Stimulated activated CD8-positive, alpha-beta memory T cell treated with anti-CD3 and anti-CD28 coated beads, Interleukin-15, amount 100 ng/mL, for 48 hours (primary cell): ENCODE data around the gene PCDHA1.
A peak's percentile ranks its signal among the peaks of the same experiment; 100 is the strongest.

Experiments used
- DNase-seq, 2 donors: peaks; one replicate each; pipeline ENCODE4 v3.0.0-alpha.2; 2020; ENCODE audit warnings: low read depth in 2 of 2

PCDHA1 gene

GRCh38 chr5:140923601-140924000, 137.7 kb downstream of the PCDHA1 start:
- no peak for DNase-seq

- no peak for DNase-seq
Measured at GRCh38 chr5:140925806-140926442, 140.0 kb downstream of the PCDHA1 start, which contains the start of gene PCDHAC1. Gene PCDHAC1, plus strand, starts transcription at chr5:140926299. Its CDS starts 594 bp downstream, at chr5:140926893.

- peak in 1 of 2 donors; percentile 13 for DNase-seq
Measured at GRCh38 chr5:140926443-140927227, 140.7 kb downstream of the PCDHA1 start.

GRCh38 chr5:140927228-140927573, 141.3 kb downstream of the PCDHA1 start:
- DNase-seq, result no peak

- DNase-seq, result no peak
Measured at GRCh38 chr5:140934964-140935606, 149.1 kb downstream of the PCDHA1 start.

- DNase-seq, result no peak
Measured at GRCh38 chr5:140946578-140946977, 160.6 kb downstream of the PCDHA1 start.

- DNase-seq, result no peak
Measured at GRCh38 chr5:140951636-140952035, 165.7 kb downstream of the PCDHA1 start.

- DNase-seq, result no peak
Measured at GRCh38 chr5:140953234-140953633, 167.3 kb downstream of the PCDHA1 start.

- no peak for DNase-seq
Measured at GRCh38 chr5:140962190-140962589, 176.2 kb downstream of the PCDHA1 start.

- DNase-seq, result no peak
Measured at GRCh38 chr5:140964356-140964755, 178.4 kb downstream of the PCDHA1 start.

GRCh38 chr5:140965905-140966292, 180.0 kb downstream of the PCDHA1 start:
- no peak for DNase-seq

GRCh38 chr5:140966293-140967225, 180.6 kb downstream of the PCDHA1 start, which contains the start of gene PCDHAC2:
Gene PCDHAC2, plus strand, starts transcription at chr5:140966476. Its CDS starts 291 bp downstream, at chr5:140966767.
- DNase-seq, result no peak

GRCh38 chr5:140967226-140967893, 181.4 kb downstream of the PCDHA1 start:
- DNase-seq, result no peak

GRCh38 chr5:140969880-140970279, 183.9 kb downstream of the PCDHA1 start:
- no peak for DNase-seq

GRCh38 chr5:140973550-140973949, 187.6 kb downstream of the PCDHA1 start:
- no peak for DNase-seq

GRCh38 chr5:140977003-140977402, 191.1 kb downstream of the PCDHA1 start:
- no peak for DNase-seq

GRCh38 chr5:140978260-140978659, 192.3 kb downstream of the PCDHA1 start:
- no peak for DNase-seq

GRCh38 chr5:140978983-140979382, 193.0 kb downstream of the PCDHA1 start:
- DNase-seq, result no peak

GRCh38 chr5:140982083-140982716, 196.3 kb downstream of the PCDHA1 start:
- DNase-seq, result no peak

- no peak for DNase-seq
Measured at GRCh38 chr5:140986117-140986521, 200.2 kb downstream of the PCDHA1 start.

GRCh38 chr5:140988100-140988499, 202.2 kb downstream of the PCDHA1 start:
- no peak for DNase-seq
